GM23338 (cell line): ENCODE results near the gene AMPH. TPM values are rescaled to one million over a fixed set of nuclear protein-coding genes. Genes with fewer than 3 reads are reported as not detected.

ENCODE experiments used
- ATAC-seq: fragments of 200-7000 bp; cut with Tn5 transposase; 3 replicates; pipeline ENCODE4 v1.9.1; 2020
- DNase-seq: peaks from one replicate; pipeline ENCODE4 v3.0.0-alpha.2; 2015; ENCODE audit warnings: low spot score
- H2AFZ ChIP-seq: fragments of 200-600 bp; sonication (generic); 2 replicates; pipeline ENCODE4 v1.8.0; 2016; ENCODE audit warnings: antibody characterized with exemption, mild to moderate bottlenecking, moderate library complexity
- H3F3A ChIP-seq: fragments of 200-600 bp; sonication (generic); replicated peaks from 2 replicates; pipeline ENCODE4 v1.8.0; 2017; ENCODE audit warnings: antibody characterized with exemption, mixed run types, low read depth
- H3K27ac ChIP-seq: fragments of 200-600 bp; sonication (generic); 2 replicates; pipeline ENCODE4 v1.6.1; 2016; ENCODE audit warnings: low read depth
- H3K27me3 ChIP-seq: fragments of 200-600 bp; sonication (generic); 2 replicates; pipeline ENCODE4 v1.8.0; 2016; ENCODE audit warnings: mild to moderate bottlenecking, mixed run types, moderate library complexity; ENCODE audit not compliant: insufficient read depth
- H3K36me3 ChIP-seq: fragments of 200-600 bp; sonication (generic); 2 replicates; pipeline ENCODE4 v1.8.0; 2016; ENCODE audit warnings: mild to moderate bottlenecking; ENCODE audit not compliant: insufficient read depth
- H3K4me1 ChIP-seq: fragments of 200-600 bp; sonication (generic); 2 replicates; pipeline ENCODE4 v1.8.0; 2016; ENCODE audit warnings: mild to moderate bottlenecking, moderate library complexity; ENCODE audit not compliant: insufficient read depth
- H3K4me2 ChIP-seq: fragments of 200-600 bp; sonication (generic); 2 replicates; pipeline ENCODE4 v1.7.1; 2017; ENCODE audit warnings: mixed run types
- H3K4me3 ChIP-seq: fragments of 200-600 bp; sonication (generic); 2 replicates; pipeline ENCODE4 v1.6.1; 2016; ENCODE audit warnings: mixed run types
- H3K79me2 ChIP-seq: fragments of 200-600 bp; sonication (generic); replicated peaks from 2 replicates; pipeline ENCODE4 v1.8.0; 2017; ENCODE audit warnings: mild to moderate bottlenecking; ENCODE audit not compliant: insufficient read depth
- H3K9me2 ChIP-seq: fragments of 200-600 bp; sonication (generic); 2 replicates; pipeline ENCODE4 v1.8.0; 2017; ENCODE audit not compliant: insufficient read depth
- H4K20me1 ChIP-seq: fragments of 200-600 bp; sonication (generic); replicated peaks from 2 replicates; pipeline ENCODE4 v1.8.0; 2017; ENCODE audit warnings: mild to moderate bottlenecking; ENCODE audit not compliant: insufficient read depth
- H3K27ac Mint-ChIP-seq: 2 replicates; pipeline ENCODE4 v1.8.0; 2020; ENCODE audit warnings: inconsistent platforms, mild to moderate bottlenecking, moderate library complexity, mixed read lengths
- H3K27me3 Mint-ChIP-seq: 3 replicates; pipeline ENCODE4 v1.8.0; 2022; ENCODE audit warnings: low read depth, mild to moderate bottlenecking, moderate library complexity, mixed read lengths, inconsistent platforms; ENCODE audit not compliant: insufficient read depth, poor library complexity
- H3K36me3 Mint-ChIP-seq: 3 replicates; pipeline ENCODE4 v1.8.0; 2021; ENCODE audit warnings: low read depth, mild to moderate bottlenecking, inconsistent platforms, moderate library complexity, mixed read lengths
- H3K4me1 Mint-ChIP-seq: 3 replicates; pipeline ENCODE4 v1.8.0; 2020; ENCODE audit warnings: mild to moderate bottlenecking, inconsistent platforms, mixed read lengths
- H3K4me3 Mint-ChIP-seq: 3 replicates; pipeline ENCODE4 v1.8.0; 2021; ENCODE audit warnings: moderate library complexity, mild to moderate bottlenecking, inconsistent platforms, mixed read lengths
- H3K9me3 Mint-ChIP-seq: 3 replicates; pipeline ENCODE4 v1.8.0; 2020; ENCODE audit warnings: moderate library complexity, mild to moderate bottlenecking, inconsistent platforms, mixed read lengths
- CREB1 ChIP-seq: fragments of 250-450 bp; sonication (Bioruptor Pico); IDR thresholded peaks from 2 replicates; pipeline ENCODE4 v1.5.0; 2020; ENCODE audit warnings: low read depth, mild to moderate bottlenecking, moderate library complexity
- CTCF ChIP-seq, 2 experiments: fragments of 200-600 bp in 1 of 2; sonication (generic) in 1 of 2; conservative IDR thresholded peaks; 2 replicates each; pipeline versions ENCODE4 v1.5.1 to v1.6.1; 2016 to 2017; ENCODE audit warnings: antibody characterized with exemption in 2 of 2, low read depth in 2 of 2, mild to moderate bottlenecking in 2 of 2, moderate library complexity in 1 of 2
- ETS1 ChIP-seq: IDR thresholded peaks from 2 replicates; pipeline ENCODE4 v1.6.1; 2016; ENCODE audit warnings: antibody characterized with exemption
- EZH2 ChIP-seq: fragments of 200-600 bp; sonication (generic); IDR thresholded peaks from one replicate; pipeline ENCODE4 v1.8.0; 2017; ENCODE audit warnings: antibody characterized with exemption, mild to moderate bottlenecking, low read depth; ENCODE audit not compliant: unreplicated experiment
- JUNB ChIP-seq: IDR thresholded peaks from one replicate; pipeline ENCODE4 v1.6.1; 2016; ENCODE audit warnings: antibody characterized with exemption; ENCODE audit not compliant: unreplicated experiment
- POLR2AphosphoS5 ChIP-seq: IDR thresholded peaks from 2 replicates; pipeline ENCODE4 v1.6.1; 2016; ENCODE audit warnings: antibody characterized with exemption, low read depth
- REST ChIP-seq: IDR thresholded peaks from one replicate; pipeline ENCODE4 v1.6.1; 2018; ENCODE audit warnings: antibody characterized with exemption; ENCODE audit not compliant: unreplicated experiment
- STAT1 ChIP-seq: IDR thresholded peaks from one replicate; pipeline ENCODE4 v1.6.1; 2016; ENCODE audit warnings: antibody characterized with exemption; ENCODE audit not compliant: unreplicated experiment
- ZNF114 ChIP-seq: fragments of 250-450 bp; sonication (Bioruptor Pico); IDR thresholded peaks from 2 replicates; pipeline ENCODE4 v1.5.0; 2020; ENCODE audit warnings: mild to moderate bottlenecking, moderate library complexity
- ZNF331 ChIP-seq: fragments of 250-450 bp; sonication (Bioruptor Pico); IDR thresholded peaks from 2 replicates; pipeline ENCODE4 v1.5.0; 2020; ENCODE audit warnings: low read depth, mild to moderate bottlenecking, moderate library complexity
- polyA plus RNA-seq: library from polyadenylated mRNA; unstranded; fragments of >200 nt; fragmentation: Nextera tagmentation; extraction: Ambion mirVana; gene quantifications from 2 replicates; pipeline ENCODE4 v1.2.1, GENCODE V29; 2016
- total RNA-seq: library from RNA; depleted of rRNA; stranded (reverse); fragments of >200 nt; shearing (Covaris generic); gene quantifications from 2 replicates; pipeline ENCODE4 v1.2.3, GENCODE V29; 2014

The AMPH gene
- total and polyA plus RNA-seq, 2 experiments from 2014 or later, result 4.8 to 10.2 TPM

- Histone ChIP-seq H3K4me2 (no peak overlapping the region), H4K20me1 (no peaks in the 10 kb centered on the region), H3K4me1 (no peaks in the 10 kb centered on the region), H3K9me2 (no peaks in the 10 kb centered on the region; the same call in 1 of the 2 replicates), H3K79me2 (no peaks in the 10 kb centered on the region), H2AFZ (no peak overlapping the region), H3F3A (no peaks in the 10 kb centered on the region), H3K36me3 (no peaks in the 10 kb centered on the region), H3K4me3 (no peak overlapping the region), H3K27me3 (no peaks in the 10 kb centered on the region), H3K27ac (no peak overlapping the region)
- H3K9me3 Mint-ChIP-seq, result no peaks in the 10 kb centered on the region
- H3K36me3 Mint-ChIP-seq, result no peaks in the 10 kb centered on the region
- no peak overlapping the region for H3K27ac Mint-ChIP-seq
- DNase-seq, result no peak
- H3K27me3 Mint-ChIP-seq, result no peaks in the 10 kb centered on the region
- ATAC-seq, result no peak
- no peak for TF ChIP-seq CTCF (conservative IDR thresholded peaks at IDR 0.05; ENCODE audit: low read depth in 2 of 2)
- no peak for TF ChIP-seq ZNF331 (CRISPR knock-in tag)
- no peak for TF ChIP-seq REST
- TF ChIP-seq CREB1 (CRISPR knock-in tag), result no peak
- peaks cover 3% of the 10 kb centered on the region; the same call in 2 of the 3 replicates for H3K4me1 Mint-ChIP-seq
- no peak overlapping the region for H3K4me3 Mint-ChIP-seq
These were observed 154.4 kb downstream of the AMPH start for GRCh38 chr7:38476764-38477163.

GRCh38 chr7:38465956-38466355 lies 165.2 kb downstream of the AMPH start:
- H3K9me2 ChIP-seq, result no peaks in the 10 kb centered on the region
- no peak overlapping the region for H3K4me3 Mint-ChIP-seq
- no peaks in the 10 kb centered on the region for H3K4me1 Mint-ChIP-seq
- no peaks in the 10 kb centered on the region for H4K20me1 ChIP-seq
- H3K36me3 ChIP-seq, result no peaks in the 10 kb centered on the region
- no peaks in the 10 kb centered on the region for H3K79me2 ChIP-seq
- no peaks in the 10 kb centered on the region for H3F3A ChIP-seq
- H3K27me3 ChIP-seq, result no peaks in the 10 kb centered on the region
- H3K4me3 ChIP-seq, result no peak overlapping the region
- no peak for DNase-seq
- H2AFZ ChIP-seq, result no peak overlapping the region
- no peak overlapping the region for H3K27ac ChIP-seq
- no peak for ATAC-seq
- H3K27ac Mint-ChIP-seq, result no peak overlapping the region
- H3K4me1 ChIP-seq, result no peaks in the 10 kb centered on the region
- H3K36me3 Mint-ChIP-seq, result no peaks in the 10 kb centered on the region
- no peak overlapping the region for H3K4me2 ChIP-seq
- no peaks in the 10 kb centered on the region for H3K27me3 Mint-ChIP-seq
- no peaks in the 10 kb centered on the region for H3K9me3 Mint-ChIP-seq
- no peak for TF ChIP-seq STAT1
- no peak for TF ChIP-seq POLR2AphosphoS5
- TF ChIP-seq ZNF331 (CRISPR knock-in tag), result no peak
- TF ChIP-seq ETS1, result no peak
- no peak for TF ChIP-seq EZH2
- TF ChIP-seq CTCF (conservative IDR thresholded peaks at IDR 0.05; ENCODE audit: low read depth in 2 of 2), result no peak
- no peak for TF ChIP-seq REST
- no peak for TF ChIP-seq JUNB
- TF ChIP-seq ZNF114 (CRISPR knock-in tag), result no peak
